ENCODE measurements around the gene FAM3C.
"Not testable (repeated sequence)": the region's sequence is repeated elsewhere in the genome, so short reads cannot be mapped to it uniquely, and the experiment has no call there.

GRCh38 chr7:121315170-121315569 is 80.9 kb downstream of the FAM3C start:
- TF ChIP-seq POLR2A, POLR2AphosphoS5, EP300 (IDR thresholded peaks at IDR 0.05): not testable (repeated sequence)
- TF ChIP-seq, protein P1, sequence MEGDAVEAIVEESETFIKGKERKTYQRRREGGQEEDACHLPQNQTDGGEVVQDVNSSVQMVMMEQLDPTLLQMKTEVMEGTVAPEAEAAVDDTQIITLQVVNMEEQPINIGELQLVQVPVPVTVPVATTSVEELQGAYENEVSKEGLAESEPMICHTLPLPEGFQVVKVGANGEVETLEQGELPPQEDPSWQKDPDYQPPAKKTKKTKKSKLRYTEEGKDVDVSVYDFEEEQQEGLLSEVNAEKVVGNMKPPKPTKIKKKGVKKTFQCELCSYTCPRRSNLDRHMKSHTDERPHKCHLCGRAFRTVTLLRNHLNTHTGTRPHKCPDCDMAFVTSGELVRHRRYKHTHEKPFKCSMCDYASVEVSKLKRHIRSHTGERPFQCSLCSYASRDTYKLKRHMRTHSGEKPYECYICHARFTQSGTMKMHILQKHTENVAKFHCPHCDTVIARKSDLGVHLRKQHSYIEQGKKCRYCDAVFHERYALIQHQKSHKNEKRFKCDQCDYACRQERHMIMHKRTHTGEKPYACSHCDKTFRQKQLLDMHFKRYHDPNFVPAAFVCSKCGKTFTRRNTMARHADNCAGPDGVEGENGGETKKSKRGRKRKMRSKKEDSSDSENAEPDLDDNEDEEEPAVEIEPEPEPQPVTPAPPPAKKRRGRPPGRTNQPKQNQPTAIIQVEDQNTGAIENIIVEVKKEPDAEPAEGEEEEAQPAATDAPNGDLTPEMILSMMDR (IDR thresholded peaks at IDR 0.05), result not testable (repeated sequence)

All from stomach (tissue), 4 donors.